Stimulated activated naive CD4-positive, alpha-beta T cell (primary cell): ENCODE measurements around the gene RLN2.
"Not testable (repeated sequence)": the region's sequence is repeated elsewhere in the genome, so short reads cannot be mapped to it uniquely, and the experiment has no call there.

Experiments
- DNase-seq, 6 experiments: peaks; one replicate each; lab custom pipeline; 2025; lab: John Stamatoyannopoulos, UW

Gene RLN2, protein sequence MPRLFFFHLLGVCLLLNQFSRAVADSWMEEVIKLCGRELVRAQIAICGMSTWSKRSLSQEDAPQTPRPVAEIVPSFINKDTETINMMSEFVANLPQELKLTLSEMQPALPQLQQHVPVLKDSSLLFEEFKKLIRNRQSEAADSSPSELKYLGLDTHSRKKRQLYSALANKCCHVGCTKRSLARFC

DNA sequence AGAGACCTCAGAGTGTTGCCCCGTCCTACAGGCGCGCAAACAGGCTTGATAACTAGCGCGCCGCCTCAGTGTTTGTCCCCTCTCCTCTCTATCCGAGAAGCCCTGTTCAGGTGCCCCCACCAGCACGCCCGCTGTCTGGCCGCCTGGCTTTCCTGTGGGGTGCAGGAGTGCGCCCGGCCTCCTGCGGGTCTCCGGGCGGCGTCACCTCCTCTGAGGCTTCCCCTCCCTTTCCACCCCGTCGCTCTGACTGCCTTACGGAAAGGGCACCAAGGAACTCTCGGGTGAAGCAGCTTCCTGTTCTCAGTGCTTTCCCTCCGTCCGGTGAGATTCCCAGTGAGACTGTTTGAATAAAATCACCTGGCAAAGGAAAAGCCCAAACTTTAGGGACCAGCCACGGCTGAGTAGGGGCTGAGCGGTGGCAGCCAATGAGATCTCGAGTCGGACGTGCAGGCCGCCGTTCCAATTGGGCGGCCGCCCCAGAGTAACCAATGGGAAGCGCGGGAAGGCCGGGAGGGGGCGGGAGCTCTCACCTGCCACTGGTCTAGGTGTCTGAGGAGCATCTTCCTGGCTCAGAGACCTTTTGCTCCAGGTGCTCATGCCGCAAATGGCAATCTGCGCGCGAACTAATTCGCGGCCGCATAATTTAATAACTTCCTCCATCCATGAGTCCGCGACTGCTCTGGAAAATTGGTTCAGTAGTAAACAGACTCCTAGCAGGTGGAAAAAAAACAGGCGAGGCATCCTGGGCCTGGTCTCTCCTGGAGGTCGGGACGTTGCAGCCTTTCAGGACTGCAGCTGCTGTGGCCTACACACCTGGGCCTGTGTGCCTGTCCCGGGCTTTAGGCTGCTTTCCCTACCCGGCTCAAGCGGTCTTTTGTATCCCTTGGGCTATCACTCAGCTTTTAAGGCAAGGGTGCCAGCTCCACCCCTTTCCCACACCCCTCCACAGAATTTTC is at the start of gene RLN2:
TSS of gene RLN2 (minus strand) at position 877 of the 956 bp plus-strand sequence. CDS start at position 741, 136 bp downstream.
- DNase-seq = peak in 3 of 6 experiments; percentile 18 to 40 (median 28)

DNA sequence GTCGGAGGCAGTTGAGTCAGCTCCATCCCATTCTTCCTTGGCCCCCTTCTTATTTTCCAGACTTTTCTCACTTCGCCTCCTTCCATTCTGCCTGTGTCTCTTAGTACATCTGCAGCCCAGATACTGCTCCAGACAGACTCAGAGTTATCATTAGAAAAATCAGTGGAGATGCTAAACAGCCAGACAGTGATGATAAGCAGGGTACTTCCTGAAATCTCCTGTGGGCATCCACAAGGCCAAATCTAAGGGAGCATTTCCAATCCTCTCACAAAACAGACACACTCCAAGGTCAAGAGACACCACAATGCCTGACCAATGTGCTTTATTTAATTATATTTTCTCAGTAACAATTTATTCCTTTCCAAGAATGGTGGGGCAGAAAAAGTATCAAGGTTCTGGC is 49.7 kb upstream of the RLN2 start:
- DNase-seq = no peak

DNA sequence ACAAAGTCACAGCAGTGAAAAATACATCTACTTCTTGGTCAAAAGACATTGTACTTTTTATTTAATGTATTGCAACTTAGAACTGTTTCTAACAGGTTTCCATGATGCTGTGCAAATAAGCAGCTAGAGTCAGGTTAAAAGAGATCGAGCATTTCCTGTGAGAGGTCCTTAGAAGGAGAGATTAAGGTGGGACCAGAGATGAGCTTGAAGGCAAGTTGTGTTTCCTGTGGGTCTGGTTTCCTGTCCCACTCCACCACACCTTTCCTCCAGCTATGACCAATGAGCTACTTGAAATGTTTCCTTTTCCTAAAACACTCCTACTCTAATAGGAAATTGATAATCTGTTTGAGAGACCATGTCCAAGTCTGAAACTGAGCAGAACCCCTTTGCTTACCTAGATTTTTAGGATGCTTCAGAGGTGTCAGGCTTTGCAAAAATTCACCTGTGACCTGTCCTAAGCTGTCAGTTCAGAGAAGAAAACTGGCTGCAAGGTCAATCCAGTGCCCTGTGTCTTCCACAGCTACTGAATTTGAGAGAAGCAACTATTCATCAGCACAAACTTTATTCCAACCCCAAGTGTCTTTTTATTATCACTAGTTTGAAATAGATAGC is 48.2 kb upstream of the RLN2 start:
- DNase-seq = peak in 2 of 6 experiments; percentile 34

DNA sequence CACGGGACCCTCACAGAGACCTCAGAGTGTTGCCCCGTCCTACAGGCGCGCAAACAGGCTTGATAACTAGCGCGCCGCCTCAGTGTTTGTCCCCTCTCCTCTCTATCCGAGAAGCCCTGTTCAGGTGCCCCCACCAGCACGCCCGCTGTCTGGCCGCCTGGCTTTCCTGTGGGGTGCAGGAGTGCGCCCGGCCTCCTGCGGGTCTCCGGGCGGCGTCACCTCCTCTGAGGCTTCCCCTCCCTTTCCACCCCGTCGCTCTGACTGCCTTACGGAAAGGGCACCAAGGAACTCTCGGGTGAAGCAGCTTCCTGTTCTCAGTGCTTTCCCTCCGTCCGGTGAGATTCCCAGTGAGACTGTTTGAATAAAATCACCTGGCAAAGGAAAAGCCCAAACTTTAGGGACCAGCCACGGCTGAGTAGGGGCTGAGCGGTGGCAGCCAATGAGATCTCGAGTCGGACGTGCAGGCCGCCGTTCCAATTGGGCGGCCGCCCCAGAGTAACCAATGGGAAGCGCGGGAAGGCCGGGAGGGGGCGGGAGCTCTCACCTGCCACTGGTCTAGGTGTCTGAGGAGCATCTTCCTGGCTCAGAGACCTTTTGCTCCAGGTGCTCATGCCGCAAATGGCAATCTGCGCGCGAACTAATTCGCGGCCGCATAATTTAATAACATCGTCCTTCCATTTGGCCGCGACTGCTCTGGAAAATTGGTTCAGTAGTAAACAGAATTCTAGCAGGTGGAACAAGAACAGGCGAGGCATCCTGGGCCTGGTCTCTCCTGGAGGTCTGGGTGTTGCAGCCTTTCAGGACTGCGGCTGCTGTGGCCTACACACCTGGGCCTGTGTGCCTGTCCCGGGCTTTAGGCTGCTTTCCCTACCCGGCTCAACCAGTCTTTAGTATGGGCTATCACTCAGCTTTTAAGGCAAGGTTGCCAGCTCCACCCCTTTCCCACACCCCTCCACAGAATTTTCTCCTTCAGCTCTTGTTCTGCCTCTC is 34.8 kb upstream of the RLN2 start, which contains the start of gene RLN1:
TSS of gene RLN1 (minus strand) at position 885 of the 990 bp plus-strand sequence. CDS start at position 755, 130 bp downstream.
- DNase-seq = peak in 3 of 6 experiments; percentile 33 to 57 (median 39)

DNA sequence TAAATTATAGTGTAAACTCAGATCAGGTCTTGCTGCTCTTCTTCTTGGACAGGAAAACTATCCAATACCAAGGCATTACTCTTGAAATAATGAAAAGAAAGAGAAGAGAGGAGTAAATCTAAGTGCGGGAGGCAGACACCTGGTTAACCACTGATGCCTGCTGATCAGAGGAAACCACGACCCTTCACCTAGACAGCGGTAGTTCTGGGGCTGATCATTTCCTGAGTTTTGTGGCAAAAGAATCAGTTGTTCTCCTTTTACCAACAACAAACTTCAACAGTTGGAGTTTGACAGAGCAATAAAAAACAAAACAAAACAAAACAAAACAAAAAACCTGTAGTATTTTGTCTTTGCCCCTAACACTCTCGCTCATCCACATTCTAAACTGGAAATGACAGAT is 32.2 kb upstream of the RLN2 start:
- peak in 5 of 6 experiments; percentile 4 to 56 (median 50) for DNase-seq

DNA sequence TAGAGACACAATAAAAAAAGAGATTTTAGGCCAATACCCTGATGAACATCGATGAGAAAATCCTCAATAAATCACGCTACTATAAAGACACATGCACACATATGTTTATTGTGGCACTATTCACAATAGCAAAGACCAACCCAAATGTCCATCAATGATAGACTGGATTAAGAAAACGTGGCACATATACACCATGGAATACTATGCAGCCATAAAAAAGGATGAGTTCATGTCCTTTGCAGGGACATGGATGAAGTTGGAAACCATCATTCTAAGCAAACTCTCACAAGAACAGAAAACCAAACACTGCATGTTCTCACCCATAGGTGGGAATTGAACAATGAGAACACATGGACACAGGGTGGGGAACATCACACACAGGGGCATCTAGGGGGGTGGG is 26.8 kb upstream of the RLN2 start:
- DNase-seq = not testable (repeated sequence)

DNA sequence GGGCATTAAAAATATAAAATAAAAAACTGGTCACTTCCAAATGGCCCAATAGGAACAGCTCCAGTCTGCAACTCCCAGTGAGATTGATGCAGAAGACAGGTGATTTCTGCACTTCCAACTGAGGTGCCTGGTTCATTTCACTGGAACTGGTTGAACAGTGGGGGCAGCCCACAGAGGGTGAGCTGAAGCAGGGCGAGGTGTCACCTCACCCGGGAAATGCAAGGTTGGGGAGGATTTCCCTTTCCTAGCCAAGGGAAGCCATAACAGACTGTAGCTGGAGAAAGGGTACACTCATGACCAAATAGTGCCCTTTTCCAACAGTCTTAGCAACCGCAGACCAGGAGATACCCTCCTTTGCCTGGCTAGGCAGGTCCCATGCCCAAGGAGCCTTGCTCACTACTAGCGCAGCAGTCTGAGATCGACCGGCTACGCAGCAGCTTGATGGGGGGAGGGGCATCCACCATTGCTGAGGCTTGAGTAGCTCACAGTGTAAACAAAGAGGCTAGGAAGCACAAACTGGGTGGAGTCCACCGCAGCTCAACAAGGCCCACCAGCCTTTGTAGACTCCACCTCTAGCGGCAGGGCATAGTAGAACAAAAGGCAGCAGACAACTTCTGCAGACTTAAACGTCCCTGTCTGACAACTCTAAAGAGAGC is 22.5 kb upstream of the RLN2 start:
- peak in 3 of 6 experiments; percentile 6 to 24 (median 6) for DNase-seq

DNA sequence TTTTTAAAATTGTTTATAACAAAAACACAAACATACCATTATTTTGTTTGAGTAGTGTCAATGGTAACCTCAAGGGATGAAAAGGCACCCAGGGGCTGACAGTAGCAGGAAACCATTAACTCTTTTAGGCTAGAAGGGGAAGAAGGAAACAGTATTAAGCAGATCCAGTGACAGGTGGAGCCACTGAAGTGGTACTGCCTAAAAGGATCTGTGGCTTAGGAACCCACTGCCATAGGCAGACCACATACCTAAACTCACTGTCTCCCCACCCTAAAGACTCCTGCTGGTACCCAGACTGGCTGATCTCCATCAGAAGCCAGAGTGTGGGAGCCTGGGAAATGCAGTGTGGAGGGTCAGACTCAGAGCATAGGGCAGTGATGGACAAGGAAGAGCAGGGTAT is 21.7 kb upstream of the RLN2 start:
- no peak for DNase-seq

DNA sequence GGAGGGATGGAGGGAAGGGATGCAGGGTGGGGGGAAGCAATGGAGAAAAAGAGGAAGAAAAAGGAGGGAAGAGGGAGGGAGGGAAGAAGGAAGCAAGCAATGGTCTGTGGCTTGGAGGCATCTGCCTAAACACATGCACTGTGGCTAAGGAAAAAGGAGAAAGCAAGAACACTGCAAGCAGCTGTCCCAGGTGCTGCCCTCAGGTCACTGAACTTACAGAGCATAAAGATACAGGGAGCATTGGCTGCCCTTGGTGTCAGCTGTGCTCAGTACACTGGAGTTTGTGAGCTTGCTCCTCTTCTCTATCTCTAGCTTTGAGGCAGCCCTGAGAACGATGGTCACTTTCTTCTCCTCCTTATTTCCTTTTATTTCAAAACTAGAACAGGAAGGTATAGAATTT is 17.1 kb upstream of the RLN2 start:
- not testable (repeated sequence) for DNase-seq

DNA sequence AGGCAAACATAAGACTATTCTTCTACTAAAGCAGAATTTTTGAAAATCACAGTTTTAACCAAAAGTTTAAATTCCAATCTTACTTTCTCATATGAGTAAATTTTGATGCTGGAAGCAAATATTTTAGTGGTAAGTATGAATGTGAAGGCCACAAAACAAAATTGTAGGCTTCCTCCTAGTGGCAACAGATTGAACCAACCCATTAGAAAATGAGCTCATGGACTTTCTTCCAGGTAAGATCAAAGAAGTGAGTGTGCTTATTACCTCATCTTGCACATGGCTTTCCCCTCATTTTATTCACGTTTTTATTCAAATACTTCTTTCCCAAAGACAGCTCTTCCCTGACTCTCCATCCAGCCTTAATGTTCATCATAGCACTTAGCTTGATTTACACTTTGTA is 16.5 kb upstream of the RLN2 start:
- no peak for DNase-seq

DNA sequence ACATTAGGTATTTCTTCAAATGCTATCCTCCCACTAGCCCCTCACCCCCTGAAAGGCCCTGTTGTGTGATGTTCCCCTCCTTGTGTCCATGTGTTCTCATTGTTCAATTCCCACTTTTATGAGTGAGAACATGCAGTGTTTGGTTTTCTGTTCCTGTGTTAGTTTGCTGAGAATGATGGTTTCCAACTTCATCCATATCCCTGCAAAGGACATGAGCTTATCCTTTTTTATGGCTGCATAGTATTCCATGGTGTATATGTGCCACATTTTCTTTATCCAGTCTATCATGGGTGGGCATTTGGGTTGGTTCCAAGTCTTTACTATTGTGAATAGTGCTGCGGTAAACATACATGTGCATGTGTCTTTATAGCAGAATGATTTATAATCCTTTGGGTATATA is 11.9 kb upstream of the RLN2 start:
- DNase-seq = not testable (repeated sequence)

DNA sequence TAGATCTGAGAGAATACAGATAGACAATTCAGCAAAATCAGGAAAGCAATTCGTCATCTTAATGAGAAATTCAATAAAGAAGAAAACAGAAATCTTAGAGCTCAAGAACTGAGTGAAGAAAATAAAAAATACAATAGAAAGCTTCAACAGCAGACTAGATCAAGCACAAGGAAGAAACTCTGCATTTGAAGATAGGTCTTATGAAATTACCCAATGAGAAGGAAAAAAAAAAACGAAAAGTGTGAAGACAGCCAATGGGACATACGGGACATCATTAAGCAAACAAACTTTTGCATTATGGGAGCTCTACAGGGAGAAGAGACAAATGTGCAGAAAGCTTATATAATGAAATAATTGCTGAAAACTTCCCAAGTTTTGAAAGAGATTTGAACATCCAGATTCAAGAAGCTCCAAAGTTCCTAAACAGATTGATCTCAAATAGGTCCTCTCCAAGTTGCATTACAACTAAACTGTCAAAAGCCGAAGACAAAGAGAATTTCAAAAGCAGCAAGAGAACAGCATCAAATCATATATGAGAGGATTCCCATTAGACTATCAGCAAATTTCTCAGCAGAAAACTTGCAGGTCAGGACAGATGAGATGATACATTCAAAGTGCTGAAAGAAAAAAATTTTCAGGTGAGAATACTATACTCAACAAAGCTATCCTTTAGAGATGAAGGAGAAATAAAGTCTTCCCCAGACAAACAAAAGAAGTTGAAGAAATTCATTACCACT is 10.8 kb upstream of the RLN2 start:
- no peak for DNase-seq

DNA sequence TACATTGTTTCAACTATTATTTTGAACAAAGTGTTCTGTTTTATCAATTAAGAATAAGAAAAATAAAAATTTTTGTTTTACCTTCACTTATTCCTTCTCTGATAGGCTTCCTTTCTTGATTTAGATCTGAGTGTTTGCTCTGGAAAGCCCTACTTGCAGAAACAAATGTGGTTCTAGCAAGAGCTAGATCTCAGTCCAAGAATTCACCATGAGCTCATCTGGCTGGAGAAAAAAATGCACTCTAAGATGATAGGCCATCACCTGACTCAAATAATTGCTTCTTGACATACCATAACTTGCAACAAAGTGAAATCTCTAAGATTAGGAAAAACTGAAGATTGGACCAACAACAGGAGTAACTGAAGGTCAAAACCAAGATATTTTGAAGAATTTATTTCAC is 6.3 kb upstream of the RLN2 start:
- no peak for DNase-seq

DNA sequence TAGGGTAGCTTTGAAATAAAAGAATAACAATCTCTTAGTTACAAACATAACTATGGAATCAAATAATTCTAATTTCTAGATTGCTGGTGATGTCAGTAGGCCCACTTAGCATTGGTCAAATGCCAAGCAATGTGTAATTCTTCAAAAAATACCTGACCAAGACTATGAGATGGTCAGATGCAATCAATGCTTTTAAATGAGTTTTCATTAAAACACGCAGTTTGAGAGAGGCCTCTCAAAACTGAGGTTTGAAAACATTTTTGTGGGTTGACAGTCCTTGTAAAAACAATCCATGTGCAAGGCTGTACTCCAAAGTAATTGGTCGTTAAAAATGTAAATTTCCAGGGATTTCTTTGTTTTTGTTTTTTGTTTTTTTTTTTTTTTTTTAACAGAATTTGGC is 1.2 kb upstream of the RLN2 start:
- no peak for DNase-seq

DNA sequence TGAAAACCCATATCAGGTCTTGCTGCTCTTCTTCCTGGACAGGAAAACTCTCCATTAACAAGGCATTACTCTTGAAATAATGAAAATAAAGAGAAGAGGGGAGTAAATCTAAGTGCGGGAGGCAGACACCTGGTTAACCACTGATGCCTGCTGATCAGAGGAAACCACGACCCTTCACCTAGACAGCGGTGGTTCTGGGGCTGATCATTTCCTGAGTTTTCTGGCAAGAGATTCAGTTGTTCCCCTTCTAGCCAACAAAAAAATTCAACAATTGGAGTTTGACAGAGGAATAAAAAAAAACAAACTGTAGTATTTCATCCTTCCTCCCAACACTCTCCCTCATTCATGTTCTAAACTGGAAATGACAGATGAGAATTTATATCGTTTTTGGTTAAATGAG is 3.0 kb downstream of the RLN2 start:
- peak in 3 of 6 experiments; percentile 5 to 17 (median 6) for DNase-seq

DNA sequence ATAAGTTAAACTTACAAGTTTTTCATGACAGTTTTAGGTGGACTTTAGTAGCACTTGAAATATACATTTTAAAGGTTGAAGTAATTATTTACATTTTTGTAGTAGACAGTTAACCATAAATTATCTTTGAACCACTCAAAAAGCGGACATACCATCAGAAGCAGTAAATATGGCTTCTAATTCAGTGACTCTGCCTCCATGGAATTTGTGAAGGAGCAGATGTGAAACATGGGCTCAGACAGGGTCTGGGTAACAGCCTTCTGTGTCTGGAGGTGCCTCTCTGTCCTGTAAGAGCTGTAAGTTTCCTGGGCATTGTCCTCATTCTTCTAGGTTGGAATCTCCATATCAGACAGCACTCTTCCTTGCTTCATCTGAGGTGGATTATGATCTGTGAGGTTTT is 12.4 kb downstream of the RLN2 start:
- DNase-seq = no peak

DNA sequence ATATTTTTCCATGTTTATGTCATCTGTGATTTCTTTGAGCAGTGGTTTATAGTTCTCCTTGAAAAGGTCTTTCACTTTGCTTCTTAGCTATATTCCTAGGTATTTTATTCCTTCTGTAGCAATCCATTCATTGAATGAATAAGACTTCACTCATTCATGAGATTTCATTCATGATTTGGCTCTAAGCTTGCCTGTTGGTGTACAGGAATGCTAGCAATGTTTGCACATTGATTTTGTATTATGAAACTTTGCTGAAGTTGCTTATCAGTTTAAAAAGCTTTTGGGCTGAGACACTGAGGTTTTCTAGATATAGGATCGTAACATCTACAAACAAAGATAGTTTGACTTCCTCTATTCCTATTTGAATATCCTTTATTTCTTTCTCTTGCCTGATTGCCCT is 15.9 kb downstream of the RLN2 start:
- no peak for DNase-seq

DNA sequence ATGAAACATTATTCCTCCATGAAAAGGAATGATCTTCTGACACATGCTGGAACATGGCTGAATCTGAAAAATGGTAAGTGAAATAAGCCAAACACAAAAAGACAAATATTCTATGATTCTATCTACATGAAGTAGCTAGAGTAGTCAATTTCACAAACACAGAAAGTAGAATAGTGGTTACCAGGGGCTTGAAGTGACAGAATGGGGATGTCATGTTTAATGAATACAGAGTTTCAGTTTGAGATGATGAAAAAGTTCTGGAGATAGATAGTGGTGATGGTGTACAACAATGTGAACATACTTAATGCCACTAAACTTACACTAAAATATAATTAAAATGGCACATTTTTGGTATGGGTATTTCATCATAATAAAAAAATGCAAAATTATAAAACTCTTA is 18.3 kb downstream of the RLN2 start:
- no peak for DNase-seq

DNA sequence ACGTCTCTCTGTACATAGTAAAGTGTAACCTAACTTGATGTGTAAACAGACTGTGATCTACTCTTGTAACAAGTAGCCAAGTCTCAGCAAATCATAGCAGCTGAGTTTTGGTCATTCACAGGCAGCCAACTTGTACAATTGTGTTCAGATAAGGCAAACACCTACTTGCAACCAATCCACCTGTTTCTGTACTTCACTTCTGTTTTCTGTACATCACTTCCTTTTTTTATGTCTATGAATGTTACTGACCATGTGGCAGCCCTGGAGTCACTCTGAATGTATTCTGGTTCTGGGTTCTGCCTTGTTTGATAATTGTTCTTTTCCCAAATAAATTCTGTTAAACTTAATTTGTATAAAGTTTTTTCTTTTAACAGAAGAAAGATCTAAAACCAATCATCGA is 26.0 kb downstream of the RLN2 start:
- no peak for DNase-seq

DNA sequence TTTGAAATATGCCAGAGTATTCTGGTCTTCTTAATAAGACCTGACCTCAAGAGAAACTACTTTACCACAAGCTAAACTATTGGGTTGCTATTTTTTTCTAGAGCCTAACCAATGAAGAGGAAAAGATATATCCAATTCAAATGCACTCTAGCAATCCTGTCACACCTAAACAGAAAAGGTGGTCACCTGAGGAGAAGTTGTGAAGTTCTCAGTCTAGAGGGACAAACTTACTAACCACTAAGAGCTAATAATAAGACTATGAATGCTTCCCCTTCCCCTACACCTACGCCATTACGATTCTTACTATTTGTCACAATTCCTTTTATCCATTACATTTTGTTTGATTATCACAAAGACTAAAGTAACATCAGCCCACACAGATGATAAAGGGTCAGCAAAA is 29.7 kb downstream of the RLN2 start:
- DNase-seq = no peak
